Bladder microvascular endothelial cell (primary cell): ENCODE results near the gene LEAP2. TPM values are rescaled to one million over a fixed set of nuclear protein-coding genes. Genes with fewer than 3 reads are reported as not detected.

Experiments
- total RNA-seq: library from RNA; depleted of rRNA; stranded (reverse); fragments of >200 nt; gene quantifications from 2 replicates; pipeline ENCODE4 v1.2.3, GENCODE V29; 2014

Gene LEAP2
- total RNA-seq: under 0.01 and 0.38 TPM in 2 replicates

GRCh38 chr5:132873119-132873929, at the start of gene LEAP2:
TSS of gene LEAP2 (plus strand) at chr5:132873668. CDS start at chr5:132873695, 27 bp downstream.

GRCh38 chr5:132830436-132831094, 42.9 kb upstream of the LEAP2 start, which contains the start of gene SHROOM1:
TSS of gene SHROOM1 (minus strand) at chr5:132830647. CDS start at chr5:132826140, 4,507 bp downstream.

GRCh38 chr5:132866342-132867045, 7.0 kb upstream of the LEAP2 start, which contains the start of the genes GDF9 and UQCRQ:
TSS of gene GDF9 (minus strand) at chr5:132866469. CDS start at chr5:132864533, 1,936 bp downstream.
TSS of gene UQCRQ (plus strand) at chr5:132866642. CDS start at chr5:132866882, 240 bp downstream.

Other genes starting within 250 kb of the LEAP2 start
- not detected in 2 replicates for gene IL13, start 215.5 kb upstream of the LEAP2 start, total RNA-seq
- not detected in 2 replicates for gene IL4, start 199.7 kb upstream of the LEAP2 start, total RNA-seq
- gene KIF3A, start 136.1 kb upstream of the LEAP2 start, total RNA-seq: 4.2 and 12.3 TPM in 2 replicates
- gene CCNI2, start 126.2 kb upstream of the LEAP2 start, total RNA-seq: under 0.01 and 0.06 TPM in 2 replicates
- 37.6 and 70.4 TPM in 2 replicates for gene SEPTIN8, start 96.4 kb upstream of the LEAP2 start, total RNA-seq
- not detected in 2 replicates for gene SOWAHA, start 60.4 kb upstream of the LEAP2 start, total RNA-seq
- gene SHROOM1, start 43.0 kb upstream of the LEAP2 start, total RNA-seq: 4.4 and 5.2 TPM in 2 replicates
- not detected in 2 replicates for gene GDF9, start 7.2 kb upstream of the LEAP2 start, total RNA-seq
- 78.4 and 98.4 TPM in 2 replicates for gene UQCRQ, start 7.0 kb upstream of the LEAP2 start, total RNA-seq
- gene AFF4, start 90.0 kb downstream of the LEAP2 start, total RNA-seq: 15.2 and 43.6 TPM in 2 replicates
- 16.4 and 18.3 TPM in 2 replicates for gene ZCCHC10, start 152.9 kb downstream of the LEAP2 start, total RNA-seq
- gene HSPA4, start 178.3 kb downstream of the LEAP2 start, total RNA-seq: 55.2 and 139 TPM in 2 replicates